Ishikawa (cell line): Measurements from ENCODE around the gene KIF1C.

Experiments
- CEBPB ChIP-seq: IDR thresholded peaks from 2 replicates; pipeline ENCODE4 v1.6.1; 2012
- CREB1 ChIP-seq: IDR thresholded peaks from 2 replicates; pipeline ENCODE4 v1.6.1; 2012; ENCODE audit warnings: low read depth
- EGR1 ChIP-seq: IDR thresholded peaks from 2 replicates; pipeline ENCODE4 v1.6.1; 2012
- EP300 ChIP-seq: IDR thresholded peaks from 2 replicates; pipeline ENCODE4 v1.6.1; 2012; ENCODE audit warnings: borderline replicate concordance
- FOXM1 ChIP-seq: IDR thresholded peaks from 2 replicates; pipeline ENCODE4 v1.6.1; 2012; ENCODE audit warnings: low read depth, borderline replicate concordance
- MAX ChIP-seq: IDR thresholded peaks from 2 replicates; pipeline ENCODE4 v1.6.1; 2012
- NFIC ChIP-seq: IDR thresholded peaks from 2 replicates; pipeline ENCODE4 v1.6.1; 2012
- RAD21 ChIP-seq: IDR thresholded peaks from 2 replicates; pipeline ENCODE4 v1.6.1; 2012; ENCODE audit warnings: low read depth
- REST ChIP-seq: IDR thresholded peaks from 2 replicates; pipeline ENCODE4 v1.6.1; 2012; ENCODE audit warnings: low read depth, mild to moderate bottlenecking
- TAF1 ChIP-seq: IDR thresholded peaks from 2 replicates; pipeline ENCODE4 v1.6.1; 2012; ENCODE audit warnings: low read depth, mild to moderate bottlenecking
- TCF12 ChIP-seq: IDR thresholded peaks from 2 replicates; pipeline ENCODE4 v1.6.1; 2012; ENCODE audit warnings: low read depth
- TEAD4 ChIP-seq: IDR thresholded peaks from 2 replicates; pipeline ENCODE4 v1.6.1; 2012
- USF1 ChIP-seq: IDR thresholded peaks from 2 replicates; pipeline ENCODE4 v1.6.1; 2012
- YY1 ChIP-seq: IDR thresholded peaks from 2 replicates; pipeline ENCODE4 v1.6.1; 2012; ENCODE audit warnings: low read depth
- ZBTB7A ChIP-seq: IDR thresholded peaks from 2 replicates; pipeline ENCODE4 v1.6.1; 2012; ENCODE audit warnings: low read depth

Gene KIF1C

GRCh38 chr17:4987767-4988567, 9.8 kb upstream of the KIF1C start:
- TF ChIP-seq TAF1: no peak
- TF ChIP-seq TEAD4: no peak
- no peak for TF ChIP-seq RAD21
- TF ChIP-seq EGR1: no peak
- TF ChIP-seq MAX: no peak
- TF ChIP-seq EP300: no peak
- no peak for TF ChIP-seq NFIC
- no peak for TF ChIP-seq YY1
- TF ChIP-seq CREB1: no peak
- no peak for TF ChIP-seq FOXM1

- TF ChIP-seq REST (no peak), RAD21 (no peak), TEAD4 (no peak), CREB1 (no peak), YY1 (no peak), EGR1 (no peak), FOXM1 (no peak), TAF1 (no peak), NFIC (no peak), EP300 (no peak), MAX (no peak), USF1 (no peak), ZBTB7A (no peak), TCF12 (no peak), CEBPB (no peak)
Observed at GRCh38 chr17:4994081-4994595, 3.6 kb upstream of the KIF1C start.

GRCh38 chr17:4998027-4998731, 429 bp downstream of the KIF1C start:
- no peak for TF ChIP-seq FOXM1
- peak; percentile 59; the same call in 1 of the 2 replicates for TF ChIP-seq ZBTB7A
- no peak for TF ChIP-seq EGR1
- no peak; the same call in 1 of the 2 replicates for TF ChIP-seq TAF1
- TF ChIP-seq CEBPB: no peak
- TF ChIP-seq USF1: no peak
- TF ChIP-seq REST: no peak
- peak; percentile 54; the same call in 1 of the 2 replicates for TF ChIP-seq TEAD4

GRCh38 chr17:4998732-4999429, 1.1 kb downstream of the KIF1C start:
- no peak for TF ChIP-seq USF1
- TF ChIP-seq EGR1: no peak
- TF ChIP-seq CEBPB: no peak
- no peak for TF ChIP-seq CREB1
- no peak for TF ChIP-seq TCF12
- TF ChIP-seq RAD21: no peak
- 0 out of 2 replicates have a peak, but pooled peaks have one; percentile 12 for TF ChIP-seq MAX
- no peak for TF ChIP-seq NFIC
- TF ChIP-seq TAF1: no peak; the same call in 1 of the 2 replicates
- peak; percentile 53; the same call in 1 of the 2 replicates for TF ChIP-seq TEAD4
- TF ChIP-seq REST: no peak
- peak; percentile 38; the same call in 1 of the 2 replicates for TF ChIP-seq ZBTB7A
